Naive thymus-derived CD4-positive, alpha-beta T cell (primary cell): ENCODE data around the gene ZNF775. TPM values are rescaled to one million over a fixed set of nuclear protein-coding genes. Genes with fewer than 3 reads are reported as not detected.

Experiments
- ATAC-seq: fragments of 150-1000 bp; cut with Tn5 transposase; 2 replicates; pipeline ENCODE4 v1.10.0; 2021; ENCODE audit warnings: mild to moderate bottlenecking, moderate library complexity
- CTCF ChIA-PET: fragments of 350-600 bp; sonication (Branson Sonifier 250); formaldehyde crosslinking; loops from one replicate; lab custom pipeline; 2021; ENCODE audit warnings: antibody characterized with exemption; lab: Charles Lee
- POLR2A ChIA-PET: fragments of 350-600 bp; sonication (Branson Sonifier 250); formaldehyde crosslinking; loops from one replicate; lab custom pipeline; 2021; ENCODE audit warnings: antibody characterized with exemption, inconsistent platforms; lab: Charles Lee
- DNase-seq, 9 donors: peaks; one replicate each; pipeline versions ENCODE4 v3.0.0 to v3.0.0-alpha.2; 2020 to 2022; ENCODE audit warnings: mixed read lengths in 1 of 9
- H3K27ac ChIP-seq: one replicate; pipeline ENCODE4 v1.7.0; 2013; ENCODE audit warnings: mild to moderate bottlenecking, low read depth, low read length, moderate library complexity
- H3K27me3 ChIP-seq, 2 donors: one replicate each; pipeline ENCODE4 v1.7.0; 2013; ENCODE audit warnings: low read length in 2 of 2, mild to moderate bottlenecking in 2 of 2, moderate library complexity in 2 of 2; ENCODE audit not compliant: control insufficient read depth in 2 of 2, insufficient read depth in 2 of 2
- H3K36me3 ChIP-seq, 3 experiments: 1 replicate in 2 of 3; 2 replicates in 1 of 3; pipeline ENCODE4 v1.7.0; 2013; ENCODE audit warnings: low read length in 3 of 3, mild to moderate bottlenecking in 3 of 3, moderate library complexity in 1 of 3; ENCODE audit not compliant: insufficient read depth in 3 of 3, control insufficient read depth in 2 of 3
- H3K4me1 ChIP-seq, 2 donors: one replicate each; pipeline ENCODE4 v1.7.0; 2013; ENCODE audit warnings: low read length in 2 of 2, mild to moderate bottlenecking in 2 of 2, moderate library complexity in 1 of 2; ENCODE audit not compliant: control insufficient read depth in 2 of 2, insufficient read depth in 2 of 2
- H3K4me3 ChIP-seq: 2 replicates; pipeline ENCODE4 v1.7.0; 2013; ENCODE audit warnings: mild to moderate bottlenecking, low read length
- H3K9me3 ChIP-seq, 3 experiments: 1 replicate in 2 of 3; 2 replicates in 1 of 3; pipeline ENCODE4 v1.7.0; 2013; ENCODE audit warnings: low read length in 3 of 3; ENCODE audit not compliant: control insufficient read depth in 2 of 3
- H3K27ac Mint-ChIP-seq, 9 donors: one replicate each; pipeline ENCODE4 v1.8.0; 2020 to 2022; ENCODE audit warnings: mixed read lengths in 9 of 9, mild to moderate bottlenecking in 8 of 9, moderate library complexity in 5 of 9, inconsistent platforms in 2 of 9
- H3K27me3 Mint-ChIP-seq, 5 donors: one replicate each; pipeline ENCODE4 v1.8.0; 2021 to 2022; ENCODE audit warnings: mixed read lengths in 5 of 5, mild to moderate bottlenecking in 1 of 5
- H3K36me3 Mint-ChIP-seq, 5 donors: one replicate each; pipeline ENCODE4 v1.8.0; 2020 to 2022; ENCODE audit warnings: mixed read lengths in 5 of 5, mild to moderate bottlenecking in 3 of 5, inconsistent platforms in 1 of 5
- H3K4me1 Mint-ChIP-seq, 7 donors: one replicate each; pipeline ENCODE4 v1.8.0; 2020 to 2022; ENCODE audit warnings: mixed read lengths in 7 of 7, mild to moderate bottlenecking in 3 of 7, inconsistent platforms in 1 of 7
- H3K4me3 Mint-ChIP-seq, 10 donors: one replicate each; pipeline ENCODE4 v1.8.0; 2020 to 2022; ENCODE audit warnings: mild to moderate bottlenecking in 10 of 10, mixed read lengths in 10 of 10, moderate library complexity in 6 of 10, inconsistent platforms in 2 of 10
- H3K9me3 Mint-ChIP-seq, 11 donors: one replicate each; pipeline ENCODE4 v1.8.0; 2020 to 2022; ENCODE audit warnings: mixed read lengths in 11 of 11, mild to moderate bottlenecking in 4 of 11, inconsistent platforms in 1 of 11, moderate library complexity in 1 of 11
- intact Hi-C, 2 donors: fragments of 100-400 bp; cut with micrococcal nuclease; formaldehyde crosslinking; loops; one replicate each; pipeline ENCODE4 v1.15.1; 2023
- polyA plus RNA-seq, 2 donors: library from polyadenylated mRNA; unstranded; fragments of 300-500 nt; fragmentation: Illumina TruSeq; gene quantifications; one replicate each; pipeline ENCODE4 v1.2.3, GENCODE V29; 2021
- total RNA-seq, 6 experiments: library from RNA in 5 of 6; stranded (reverse) in 5 of 6; gene quantifications; 1 replicate in 5 of 6; 2 replicates in 1 of 6; pipeline ENCODE4 v1.2.3 and lab custom pipeline; 2021 to 2026

The ZNF775 gene
- total and polyA plus RNA-seq, 7 experiments from 2014 or later: 1.1 to 7.4 (median 4.3) TPM

DNA sequence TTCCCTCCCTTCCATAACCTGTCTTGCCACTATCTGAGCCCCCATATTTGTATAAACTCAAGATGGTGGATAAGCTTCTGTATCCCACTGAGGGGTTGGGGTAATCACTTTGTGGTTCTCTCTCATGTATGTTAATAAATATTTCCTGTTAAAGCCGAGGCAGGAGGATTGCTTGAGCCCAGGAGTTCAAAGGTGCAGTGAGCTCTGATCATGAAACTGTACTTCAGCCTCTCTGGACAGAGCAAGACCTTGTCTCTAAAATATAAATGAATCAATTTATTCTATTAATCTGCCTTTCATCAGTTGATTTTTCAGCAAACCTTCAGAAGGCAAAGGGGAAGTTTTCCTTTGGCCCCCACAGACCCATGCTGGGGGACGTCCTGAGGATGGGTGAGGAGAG is 35.9 kb upstream of the ZNF775 start:
- H3K4me3 Mint-ChIP-seq: no peak overlapping the region
- CTCF ChIA-PET: no interaction called here
- no peak for ATAC-seq

DNA sequence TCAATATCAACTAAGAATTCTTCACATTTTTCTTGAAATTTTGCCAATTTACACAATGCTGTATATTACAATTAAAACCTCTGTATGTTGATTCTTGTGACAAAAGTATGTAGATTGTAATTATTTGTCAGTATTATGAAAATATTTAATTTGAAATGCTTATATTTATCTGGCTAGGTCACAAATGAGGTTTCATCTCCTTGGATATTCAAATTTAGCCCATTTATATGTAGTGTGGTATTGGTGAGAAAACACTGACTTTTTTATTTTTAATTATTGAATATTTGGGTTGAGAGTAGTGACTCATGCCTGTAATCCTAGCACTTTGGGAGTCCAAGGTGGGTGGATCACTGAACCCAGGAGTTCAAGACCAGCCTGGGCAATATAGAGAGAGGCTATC is 34.8 kb upstream of the ZNF775 start:
- Mint-ChIP-seq H3K36me3 (peaks cover 0 to 15% (median 3%) of the 10 kb centered on the region in 5 donors), H3K27ac (no peak overlapping the region), H3K4me1 (peaks cover 0 to 13% (median 6%) of the 10 kb centered on the region in 7 donors), H3K9me3 (peaks cover 0 to 20% (median 6%) of the 10 kb centered on the region in 11 donors), H3K27me3 (peaks cover 6 to 70% (median 32%) of the 10 kb centered on the region in 5 donors), H3K4me3 (no peak overlapping the region)
- CTCF ChIA-PET: interaction anchor here (0.6 kb wide), 3 partner anchors 11 to 145 kb away, joined by 3 to 4 read pairs (median 3); no protein-coding TSS in a partner anchor
- Histone ChIP-seq H3K27ac (no peak overlapping the region), H3K36me3 (no peaks in the 10 kb centered on the region), H3K27me3 (no peaks in the 10 kb centered on the region), H3K9me3 (peaks cover 0 to 4% (median 0%) of the 10 kb centered on the region in 3 experiments), H3K4me1 (no peaks in the 10 kb centered on the region), H3K4me3 (no peak overlapping the region)
- POLR2A ChIA-PET: interaction anchor here (0.6 kb wide), 1 partner anchor 743 kb away, joined by 3 read pairs; no protein-coding TSS in a partner anchor
- no peak for DNase-seq
- no peak for ATAC-seq
- intact Hi-C loops: no loop called here

More for the DNA sequence above, 35.9 kb upstream of the ZNF775 start:
- DNase-seq: no peak
- Histone ChIP-seq H3K36me3 (no peaks in the 10 kb centered on the region), H3K27ac (no peak overlapping the region), H3K27me3 (no peaks in the 10 kb centered on the region), H3K9me3 (peaks cover 0 to 4% (median 0%) of the 10 kb centered on the region in 3 experiments), H3K4me3 (no peak overlapping the region), H3K4me1 (no peaks in the 10 kb centered on the region)
- Mint-ChIP-seq H3K36me3 (peaks cover 0 to 15% (median 3%) of the 10 kb centered on the region in 5 donors), H3K9me3 (peaks cover 0 to 20% (median 6%) of the 10 kb centered on the region in 11 donors), H3K4me1 (peaks cover 0 to 13% (median 6%) of the 10 kb centered on the region in 7 donors), H3K27ac (no peak overlapping the region), H3K27me3 (peaks cover 6 to 65% (median 32%) of the 10 kb centered on the region in 5 donors)
- POLR2A ChIA-PET: no interaction called here
- intact Hi-C loops: no loop called here

DNA sequence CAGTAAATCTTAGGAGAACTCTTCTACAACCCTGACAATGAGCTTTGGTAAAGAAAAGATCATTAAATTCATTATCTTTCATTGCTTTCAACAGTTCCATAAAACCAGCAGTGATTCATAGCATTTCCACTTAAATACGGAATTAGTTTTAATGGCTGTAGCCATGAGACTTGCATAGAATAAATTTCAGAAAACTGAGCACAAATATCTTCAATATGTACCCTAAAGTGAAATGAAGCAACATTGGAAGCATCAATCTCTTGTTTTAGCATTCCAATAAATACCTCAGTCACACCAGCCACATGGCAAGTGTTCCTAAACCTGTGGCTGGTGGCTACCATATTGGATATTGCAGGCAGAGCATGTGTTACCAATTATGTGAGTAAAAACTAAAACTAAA is 34.1 kb upstream of the ZNF775 start:
- Mint-ChIP-seq H3K27me3 (peaks cover 6 to 63% (median 32%) of the 10 kb centered on the region in 5 donors), H3K4me1 (peaks cover 0 to 10% (median 5%) of the 10 kb centered on the region in 7 donors), H3K27ac (no peak overlapping the region), H3K9me3 (peaks cover 0 to 20% (median 6%) of the 10 kb centered on the region in 11 donors), H3K36me3 (peaks cover 0 to 12% (median 3%) of the 10 kb centered on the region in 5 donors), H3K4me3 (no peak overlapping the region)
- Histone ChIP-seq H3K4me1 (no peaks in the 10 kb centered on the region), H3K4me3 (no peak overlapping the region), H3K9me3 (peaks cover 0 to 4% (median 0%) of the 10 kb centered on the region in 3 experiments), H3K36me3 (no peaks in the 10 kb centered on the region), H3K27me3 (no peaks in the 10 kb centered on the region), H3K27ac (no peak overlapping the region)
- DNase-seq (no peak), ATAC-seq (no peak)
- intact Hi-C loops: no loop called here
- CTCF ChIA-PET: interaction anchor here (0.6 kb wide), 2 partner anchors 10 to 145 kb away, joined by 3 to 4 read pairs; no protein-coding TSS in a partner anchor
- POLR2A ChIA-PET: no interaction called here

DNA sequence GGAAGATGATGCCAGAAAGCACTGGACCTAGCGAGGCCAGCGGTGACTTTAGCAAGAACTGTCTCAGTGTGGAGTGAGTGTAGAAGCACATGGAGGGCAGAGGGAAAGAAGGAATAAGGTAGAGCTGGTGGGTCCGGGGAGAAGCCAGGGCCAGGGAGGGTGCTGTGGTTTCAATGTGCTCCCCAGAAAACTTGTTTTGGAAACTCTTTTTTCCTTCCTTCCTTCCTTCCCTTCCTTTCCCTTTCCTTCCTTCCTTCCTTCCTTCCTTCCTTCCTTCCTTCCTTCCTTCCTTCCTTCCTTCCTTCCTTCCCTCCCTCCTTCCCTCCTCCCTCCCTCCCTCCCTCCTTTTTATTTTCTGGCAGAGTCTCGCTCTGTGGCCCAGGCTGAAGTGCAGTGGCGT is 32.2 kb upstream of the ZNF775 start:
- peaks cover 0 to 11% (median 3%) of the 10 kb centered on the region in 5 donors for H3K36me3 Mint-ChIP-seq
- intact Hi-C loops: no loop called here
- CTCF ChIA-PET: no interaction called here

DNA sequence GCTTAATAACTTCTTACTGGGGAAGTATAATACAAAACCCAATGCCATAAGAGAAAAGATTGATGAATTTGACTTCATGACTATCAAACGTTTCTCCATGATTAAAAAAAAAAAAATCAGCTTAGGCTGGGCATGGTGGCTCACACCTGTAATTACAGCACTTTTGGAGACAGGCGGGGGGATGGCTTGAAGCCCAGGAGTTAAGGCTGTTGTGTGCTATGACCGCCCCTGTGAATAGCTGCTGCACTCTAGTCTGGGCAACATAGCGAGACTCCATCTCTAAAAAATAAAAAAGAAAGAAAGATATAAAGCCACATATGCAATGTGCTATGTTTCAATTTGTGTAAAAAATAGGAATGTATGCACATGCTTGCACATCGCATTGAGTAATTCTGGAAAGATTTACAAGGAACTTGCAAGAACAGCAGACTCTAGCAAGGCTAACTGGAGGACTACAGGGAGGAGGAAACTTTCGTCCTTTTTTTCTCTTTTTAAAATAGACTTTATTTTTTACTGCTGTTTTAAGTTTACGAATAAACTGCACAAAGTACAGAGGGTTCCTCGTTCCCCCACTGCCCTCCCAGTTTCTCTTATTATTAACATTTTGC is 27.4 kb upstream of the ZNF775 start:
- peaks cover 0 to under 1% (median 0%) of the 10 kb centered on the region in 5 donors for H3K36me3 Mint-ChIP-seq
- no peaks in the 10 kb centered on the region for H3K9me3 Mint-ChIP-seq
- Histone ChIP-seq H3K4me3 (no peak overlapping the region), H3K27ac (no peak overlapping the region), H3K27me3 (no peaks in the 10 kb centered on the region), H3K4me1 (peaks cover 0 to 3% of the 10 kb centered on the region in 2 donors), H3K9me3 (no peaks in the 10 kb centered on the region), H3K36me3 (no peaks in the 10 kb centered on the region)
- ATAC-seq (no peak), DNase-seq (no peak)
- CTCF ChIA-PET: no interaction called here
- intact Hi-C loops: no loop called here
- H3K27ac Mint-ChIP-seq: no peak overlapping the region
- POLR2A ChIA-PET: no interaction called here
- H3K4me1 Mint-ChIP-seq: peaks cover 0 to 11% (median 7%) of the 10 kb centered on the region in 7 donors
- no peak overlapping the region for H3K4me3 Mint-ChIP-seq
- peaks cover 0 to 24% (median 1%) of the 10 kb centered on the region in 5 donors for H3K27me3 Mint-ChIP-seq

More for the DNA sequence above, 32.2 kb upstream of the ZNF775 start:
- POLR2A ChIA-PET: no interaction called here
- Mint-ChIP-seq H3K9me3 (peaks cover 0 to 20% (median 6%) of the 10 kb centered on the region in 11 donors), H3K4me3 (no peak overlapping the region), H3K27me3 (peaks cover 4 to 57% (median 30%) of the 10 kb centered on the region in 5 donors), H3K4me1 (peaks cover 0 to 4% (median 3%) of the 10 kb centered on the region in 7 donors), H3K27ac (no peak overlapping the region)
- no peaks in the 10 kb centered on the region for H3K4me1 ChIP-seq
- H3K27ac ChIP-seq: no peak overlapping the region
- DNase-seq: no peak
- no peak for ATAC-seq
- peaks cover 0 to 4% (median 0%) of the 10 kb centered on the region in 3 experiments for H3K9me3 ChIP-seq
- no peaks in the 10 kb centered on the region for H3K36me3 ChIP-seq
- no peak overlapping the region for H3K4me3 ChIP-seq
- no peaks in the 10 kb centered on the region for H3K27me3 ChIP-seq

DNA sequence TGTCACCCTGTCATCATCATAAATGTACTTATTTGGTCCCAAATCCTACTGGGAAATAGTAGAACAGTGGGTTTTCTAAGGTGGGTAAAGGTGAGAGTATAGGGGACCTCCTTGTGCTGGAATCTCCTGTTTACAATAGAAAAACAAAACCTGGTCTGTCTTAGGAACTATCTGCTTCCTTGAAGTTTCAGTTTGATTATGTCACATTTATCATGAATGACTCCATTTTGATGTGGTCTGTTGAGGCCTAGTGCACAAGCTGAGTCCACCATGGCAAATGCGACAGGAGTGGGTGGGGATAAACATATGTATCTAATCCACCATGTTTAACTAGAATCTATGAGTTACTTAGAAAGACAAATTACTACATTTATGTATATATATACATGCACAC is 23.5 kb upstream of the ZNF775 start:
- no peaks in the 10 kb centered on the region for H3K36me3 Mint-ChIP-seq
- H3K27me3 Mint-ChIP-seq: peaks cover 0 to 13% (median 0%) of the 10 kb centered on the region in 5 donors
- H3K4me3 ChIP-seq: no peak overlapping the region
- intact Hi-C loops: loop anchor here (1.0 to 5.0 kb wide), 6 partner anchors 33 to 402 kb away; partner anchors contain the start of genes GIMAP7 (in 2 of the 2), ACTR3C (in 1 of the 2), GIMAP5 (in 1 of the 2) and LRRC61 (in 1 of the 2)
- H3K4me1 Mint-ChIP-seq: peaks cover 17 to 43% (median 41%) of the 10 kb centered on the region in 7 donors
- H3K4me1 ChIP-seq: peaks cover 6 to 28% of the 10 kb centered on the region in 2 donors
- H3K9me3 Mint-ChIP-seq: peaks cover 0 to 2% (median 0%) of the 10 kb centered on the region in 11 donors
- H3K27me3 ChIP-seq: no peaks in the 10 kb centered on the region
- POLR2A ChIA-PET: interaction anchor here (0.9 to 6.2 kb wide), 6 partner anchors 11 to 50 kb away, joined by 3 to 50 read pairs (median 6); partner anchors contain the start of gene REPIN1
- no peak overlapping the region for H3K27ac ChIP-seq
- H3K9me3 ChIP-seq: no peaks in the 10 kb centered on the region
- CTCF ChIA-PET: interaction anchor here (0.6 to 2.0 kb wide), 11 partner anchors 11 to 423 kb away, joined by 3 to 17 read pairs (median 3); a partner anchor contains a TSS
- no peaks in the 10 kb centered on the region for H3K36me3 ChIP-seq
- peak overlapping the region in 3 of 9 donors; percentile 34 to 72 (median 38) for H3K27ac Mint-ChIP-seq
- DNase-seq (no peak), ATAC-seq (no peak)
- peak overlapping the region in 1 of 10 donors; percentile 19 for H3K4me3 Mint-ChIP-seq
